H1 (cell line): ENCODE results near the gene HYAL1. TPM values are rescaled to one million over a fixed set of nuclear protein-coding genes. Genes with fewer than 3 reads are reported as not detected.
A peak's percentile ranks its signal among the peaks of the same experiment; 100 is the strongest.

ENCODE experiments used
- ASH2L ChIP-seq: fragments of 200-600, 300-600 bp; sonication (generic); IDR thresholded peaks from one replicate; pipeline ENCODE4 v1.7.1; 2017; ENCODE audit warnings: low read length
- BACH1 ChIP-seq: IDR thresholded peaks from 2 replicates; pipeline ENCODE4 v1.6.1; 2012; ENCODE audit warnings: low read length, improper control_type of control experiment
- BRCA1 ChIP-seq: IDR thresholded peaks from 2 replicates; pipeline ENCODE4 v1.6.1; 2012; ENCODE audit warnings: low read depth, low read length, improper control_type of control experiment
- CEBPB ChIP-seq: IDR thresholded peaks from 2 replicates; pipeline ENCODE4 v1.6.1; 2012; ENCODE audit warnings: low read depth, low read length
- CREB1 ChIP-seq: IDR thresholded peaks from 2 replicates; pipeline ENCODE4 v1.6.1; 2012; ENCODE audit warnings: inconsistent platforms
- EZH2 ChIP-seq: fragments of 200-600 bp; sonication (generic); IDR thresholded peaks from 2 replicates; pipeline ENCODE4 v1.7.1; 2012; ENCODE audit warnings: low read depth, mild to moderate bottlenecking, moderate library complexity, low read length, inconsistent platforms; ENCODE audit not compliant: severe bottlenecking
- GABPA ChIP-seq: IDR thresholded peaks from 2 replicates; pipeline ENCODE4 v1.6.1; 2011; ENCODE audit warnings: mild to moderate bottlenecking, low read length, moderate library complexity, borderline replicate concordance; ENCODE audit not compliant: insufficient read depth
- HDAC2 ChIP-seq, 2 experiments: fragments of 300-600 bp in 1 of 2; sonication (generic) in 1 of 2; IDR thresholded peaks; 2 replicates each; pipeline ENCODE4 v1.6.1; 2011 to 2012; ENCODE audit warnings: low read depth in 2 of 2, low read length in 2 of 2, mild to moderate bottlenecking in 2 of 2, moderate library complexity in 2 of 2, borderline replicate concordance in 1 of 2, inconsistent platforms in 1 of 2
- NRF1 ChIP-seq: IDR thresholded peaks from 2 replicates; pipeline ENCODE4 v1.6.1; 2011; ENCODE audit warnings: mild to moderate bottlenecking, low read depth, low read length, improper control_type of control experiment
- RBBP5 ChIP-seq: IDR thresholded peaks from 2 replicates; pipeline ENCODE4 v1.7.1; 2012; ENCODE audit warnings: low read depth, mild to moderate bottlenecking, inconsistent platforms, low read length, moderate library complexity, borderline replicate concordance
- RFX5 ChIP-seq: IDR thresholded peaks from 2 replicates; pipeline ENCODE4 v1.6.1; 2011; ENCODE audit warnings: low read depth, low read length, improper control_type of control experiment, borderline replicate concordance
- SIX5 ChIP-seq: IDR thresholded peaks from 2 replicates; pipeline ENCODE4 v1.6.1; 2011; ENCODE audit warnings: mild to moderate bottlenecking, low read depth, low read length
- SP4 ChIP-seq: IDR thresholded peaks from 2 replicates; pipeline ENCODE4 v1.6.1; 2012; ENCODE audit warnings: low read length, inconsistent platforms
- TAF1 ChIP-seq: IDR thresholded peaks from 2 replicates; pipeline ENCODE4 v1.6.1; 2011; ENCODE audit warnings: mild to moderate bottlenecking, low read depth, low read length
- TBP ChIP-seq: IDR thresholded peaks from 2 replicates; pipeline ENCODE4 v1.6.1; 2011; ENCODE audit warnings: low read depth, low read length, improper control_type of control experiment
- polyA plus RNA-seq, 7 experiments: library from polyadenylated mRNA; depleted of rRNA in 3 of 7; stranded (reverse) in 5 of 7; unstranded in 2 of 7; fragments of >200 nt in 5 of 7; fragments of 200-250 nt in 2 of 7; gene quantifications; 1 replicate in 5 of 7; 2 replicates in 1 of 7; 4 replicates in 1 of 7; pipeline versions ENCODE4 v1.2.1 to v1.2.3, GENCODE V29; 2011 to 2013; ENCODE audit warnings: missing spikeins in 2 of 7, mixed read lengths in 2 of 7
- total RNA-seq: library from RNA; stranded (reverse); fragmentation: NEBNext Ultra II Directional; extraction: Animal tissue kit (Norgen Biotek cat#: 25700); gene quantifications from 2 replicates; pipeline ENCODE4 v1.2.1, GENCODE V29; 2021
- TF ChIP-seq, protein P1 (sequence below), 3 experiments: IDR thresholded peaks; 1 replicate in 2 of 3; 2 replicates in 1 of 3; pipeline versions ENCODE4 v1.5.1 to v1.6.1; 2011; ENCODE audit warnings: low read length in 3 of 3, mild to moderate bottlenecking in 3 of 3, inconsistent platforms in 2 of 3, low read depth in 1 of 3, moderate library complexity in 1 of 3; ENCODE audit not compliant: insufficient read depth in 1 of 3; ENCODE audit errors: control extremely low read depth in 1 of 3
- TF ChIP-seq, protein P2 (sequence below): IDR thresholded peaks from 2 replicates; pipeline ENCODE4 v1.6.1; 2012; ENCODE audit warnings: inconsistent platforms

HYAL1 gene
- total and polyA plus RNA-seq, 2 of the 8 experiments (the other 6 are each of a cell fraction or from before 2014, with no cell fraction given), result 2.0 to 5.4 TPM

DNA sequence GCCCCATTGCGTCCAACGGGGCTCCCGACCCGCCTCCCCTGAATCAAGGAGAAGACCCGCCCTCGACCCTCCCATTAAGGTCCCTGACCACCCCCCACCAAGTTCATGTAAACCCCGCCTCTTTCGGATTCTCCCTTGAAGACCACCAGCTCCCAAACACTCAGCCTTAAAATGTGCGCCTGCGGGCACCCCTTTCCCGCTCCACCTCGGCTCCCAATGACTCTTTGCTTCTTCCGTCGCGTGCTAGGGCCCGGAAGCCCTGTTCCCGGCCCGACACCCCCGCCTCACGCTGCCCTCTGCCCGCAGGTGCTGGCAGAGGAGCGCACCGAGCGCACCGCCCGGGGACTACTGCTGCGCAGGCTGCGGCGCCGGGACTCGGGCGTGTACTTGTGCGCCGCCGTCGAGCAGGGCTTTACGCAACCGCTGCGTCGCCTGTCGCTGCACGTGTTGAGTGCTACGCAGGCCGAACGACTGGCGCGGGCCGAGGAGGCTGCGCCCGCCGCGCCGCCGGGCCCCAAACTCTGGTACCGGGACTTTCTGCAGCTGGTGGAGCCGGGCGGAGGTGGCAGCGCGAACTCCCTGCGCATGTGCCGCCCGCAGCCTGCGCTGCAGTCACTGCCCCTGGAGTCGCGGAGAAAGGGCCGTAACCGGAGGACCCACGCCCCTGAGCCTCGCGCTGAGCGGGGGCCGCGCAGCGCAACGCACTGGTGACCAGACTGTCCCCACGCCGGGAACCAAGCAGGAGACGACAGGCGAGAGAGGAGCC, 27.2 kb downstream of the HYAL1 start (continued):
- peak; percentile 56; the same call in 1 of the 2 replicates for TF ChIP-seq SP4
- TF ChIP-seq, protein P1, sequence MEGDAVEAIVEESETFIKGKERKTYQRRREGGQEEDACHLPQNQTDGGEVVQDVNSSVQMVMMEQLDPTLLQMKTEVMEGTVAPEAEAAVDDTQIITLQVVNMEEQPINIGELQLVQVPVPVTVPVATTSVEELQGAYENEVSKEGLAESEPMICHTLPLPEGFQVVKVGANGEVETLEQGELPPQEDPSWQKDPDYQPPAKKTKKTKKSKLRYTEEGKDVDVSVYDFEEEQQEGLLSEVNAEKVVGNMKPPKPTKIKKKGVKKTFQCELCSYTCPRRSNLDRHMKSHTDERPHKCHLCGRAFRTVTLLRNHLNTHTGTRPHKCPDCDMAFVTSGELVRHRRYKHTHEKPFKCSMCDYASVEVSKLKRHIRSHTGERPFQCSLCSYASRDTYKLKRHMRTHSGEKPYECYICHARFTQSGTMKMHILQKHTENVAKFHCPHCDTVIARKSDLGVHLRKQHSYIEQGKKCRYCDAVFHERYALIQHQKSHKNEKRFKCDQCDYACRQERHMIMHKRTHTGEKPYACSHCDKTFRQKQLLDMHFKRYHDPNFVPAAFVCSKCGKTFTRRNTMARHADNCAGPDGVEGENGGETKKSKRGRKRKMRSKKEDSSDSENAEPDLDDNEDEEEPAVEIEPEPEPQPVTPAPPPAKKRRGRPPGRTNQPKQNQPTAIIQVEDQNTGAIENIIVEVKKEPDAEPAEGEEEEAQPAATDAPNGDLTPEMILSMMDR (IDR thresholded peaks at IDR 0.05; ENCODE audit: control extremely low read depth in 1 of 3, insufficient read depth in 1 of 3, low read depth in 1 of 3, low read length in 3 of 3), result peak in 1 of 3 experiments; percentile 15; a peak in 1 of 4 replicates
- TF ChIP-seq ASH2L, result peak; percentile 15
- peak; percentile 3; the same call in 1 of the 2 replicates for TF ChIP-seq NRF1
- TF ChIP-seq CREB1, result peak; percentile 97
- TF ChIP-seq TAF1, result 0 out of 2 replicates have a peak, but pooled peaks have one; percentile 27
- TF ChIP-seq GABPA, result peak; percentile 76; the same call in 1 of the 2 replicates
- TF ChIP-seq, protein P2, sequence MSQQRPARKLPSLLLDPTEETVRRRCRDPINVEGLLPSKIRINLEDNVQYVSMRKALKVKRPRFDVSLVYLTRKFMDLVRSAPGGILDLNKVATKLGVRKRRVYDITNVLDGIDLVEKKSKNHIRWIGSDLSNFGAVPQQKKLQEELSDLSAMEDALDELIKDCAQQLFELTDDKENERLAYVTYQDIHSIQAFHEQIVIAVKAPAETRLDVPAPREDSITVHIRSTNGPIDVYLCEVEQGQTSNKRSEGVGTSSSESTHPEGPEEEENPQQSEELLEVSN, result peak; percentile 98
- 0 out of 2 replicates have a peak, but pooled peaks have one; percentile 1 for TF ChIP-seq TBP
- peak; percentile 49 for TF ChIP-seq EZH2
- TF ChIP-seq RFX5, result no peak
- TF ChIP-seq RBBP5, result peak; percentile 63; the same call in 1 of the 2 replicates
- TF ChIP-seq SIX5, result no peak
- TF ChIP-seq CEBPB, result peak; percentile 67
- TF ChIP-seq HDAC2 (IDR thresholded peaks at IDR 0.05; ENCODE audit: borderline replicate concordance in 1 of 2, low read depth in 2 of 2, low read length in 2 of 2), result peak in 1 of 2 experiments; percentile 60; a peak in 1 of 4 replicates
- TF ChIP-seq BRCA1, result no peak
- TF ChIP-seq BACH1, result no peak
